T-helper 2 cell treated with Interferon-gamma antibody and Interleukin-4, amounts not matched to agents 5 μg/mL and 100 μg/mL, for 36 hours (primary cell): ENCODE data around the gene SH3RF2.

Experiments used
- DNase-seq: peaks from one replicate; pipeline ENCODE4 v3.0.0; 2021; ENCODE audit warnings: low spot score
- H3K27ac Mint-ChIP-seq: one replicate; pipeline ENCODE4 v1.8.0; 2021; ENCODE audit warnings: mild to moderate bottlenecking, mixed read lengths
- H3K27me3 Mint-ChIP-seq: one replicate; pipeline ENCODE4 v1.8.0; 2021; ENCODE audit warnings: low read depth, mixed read lengths
- H3K36me3 Mint-ChIP-seq: one replicate; pipeline ENCODE4 v1.8.0; 2021; ENCODE audit warnings: low read depth, mixed read lengths
- H3K4me1 Mint-ChIP-seq: one replicate; pipeline ENCODE4 v1.8.0; 2021; ENCODE audit warnings: low read depth, mixed read lengths
- H3K4me3 Mint-ChIP-seq: one replicate; pipeline ENCODE4 v1.8.0; 2022; ENCODE audit warnings: mild to moderate bottlenecking, moderate library complexity, mixed read lengths
- H3K9me3 Mint-ChIP-seq: one replicate; pipeline ENCODE4 v1.8.0; 2021; ENCODE audit warnings: mixed read lengths

Gene SH3RF2

GRCh38 chr5:145912019-145912418, 24.4 kb upstream of the SH3RF2 start:
- H3K27ac Mint-ChIP-seq: no peak overlapping the region
- DNase-seq: no peak
- peaks cover 21% of the 10 kb centered on the region for H3K27me3 Mint-ChIP-seq
- H3K4me3 Mint-ChIP-seq: no peak overlapping the region
- peaks cover 3% of the 10 kb centered on the region for H3K4me1 Mint-ChIP-seq
- no peaks in the 10 kb centered on the region for H3K9me3 Mint-ChIP-seq
- H3K36me3 Mint-ChIP-seq: no peaks in the 10 kb centered on the region

GRCh38 chr5:145912594-145912993, 23.8 kb upstream of the SH3RF2 start:
- Mint-ChIP-seq H3K4me3 (no peak overlapping the region), H3K9me3 (no peaks in the 10 kb centered on the region), H3K36me3 (no peaks in the 10 kb centered on the region), H3K27ac (no peak overlapping the region), H3K27me3 (peaks cover 24% of the 10 kb centered on the region), H3K4me1 (peaks cover 3% of the 10 kb centered on the region)
- no peak for DNase-seq

GRCh38 chr5:145913701-145914100, 22.7 kb upstream of the SH3RF2 start:
- H3K36me3 Mint-ChIP-seq: no peaks in the 10 kb centered on the region
- no peaks in the 10 kb centered on the region for H3K9me3 Mint-ChIP-seq
- DNase-seq: no peak
- peaks cover 3% of the 10 kb centered on the region for H3K4me1 Mint-ChIP-seq
- H3K4me3 Mint-ChIP-seq: no peak overlapping the region
- H3K27me3 Mint-ChIP-seq: peaks cover 18% of the 10 kb centered on the region
- H3K27ac Mint-ChIP-seq: no peak overlapping the region

GRCh38 chr5:145915970-145916638, 20.3 kb upstream of the SH3RF2 start:
- H3K4me1 Mint-ChIP-seq: no peaks in the 10 kb centered on the region
- no peaks in the 10 kb centered on the region for H3K36me3 Mint-ChIP-seq
- no peak overlapping the region for H3K4me3 Mint-ChIP-seq
- H3K9me3 Mint-ChIP-seq: no peaks in the 10 kb centered on the region
- no peak for DNase-seq
- no peak overlapping the region for H3K27ac Mint-ChIP-seq
- H3K27me3 Mint-ChIP-seq: peaks cover 9% of the 10 kb centered on the region

- peaks cover 9% of the 10 kb centered on the region for H3K27me3 Mint-ChIP-seq
- no peaks in the 10 kb centered on the region for H3K36me3 Mint-ChIP-seq
- no peak for DNase-seq
- no peaks in the 10 kb centered on the region for H3K4me1 Mint-ChIP-seq
- no peak overlapping the region for H3K4me3 Mint-ChIP-seq
- no peaks in the 10 kb centered on the region for H3K9me3 Mint-ChIP-seq
- H3K27ac Mint-ChIP-seq: no peak overlapping the region
Measured at GRCh38 chr5:145917288-145917687, 19.1 kb upstream of the SH3RF2 start.

- H3K27ac Mint-ChIP-seq: no peak overlapping the region
- peaks cover 9% of the 10 kb centered on the region for H3K27me3 Mint-ChIP-seq
- no peaks in the 10 kb centered on the region for H3K4me1 Mint-ChIP-seq
- no peak overlapping the region for H3K4me3 Mint-ChIP-seq
- H3K9me3 Mint-ChIP-seq: no peaks in the 10 kb centered on the region
- no peaks in the 10 kb centered on the region for H3K36me3 Mint-ChIP-seq
- no peak for DNase-seq
Measured at GRCh38 chr5:145918397-145918796, 18.0 kb upstream of the SH3RF2 start.

- no peaks in the 10 kb centered on the region for H3K4me1 Mint-ChIP-seq
- no peak overlapping the region for H3K27ac Mint-ChIP-seq
- no peak for DNase-seq
- H3K4me3 Mint-ChIP-seq: no peak overlapping the region
- no peaks in the 10 kb centered on the region for H3K36me3 Mint-ChIP-seq
- H3K27me3 Mint-ChIP-seq: peaks cover 14% of the 10 kb centered on the region
- H3K9me3 Mint-ChIP-seq: no peaks in the 10 kb centered on the region
Measured at GRCh38 chr5:145919413-145919812, 17.0 kb upstream of the SH3RF2 start.

GRCh38 chr5:145920542-145921210, 15.7 kb upstream of the SH3RF2 start:
- no peak overlapping the region for H3K4me3 Mint-ChIP-seq
- no peaks in the 10 kb centered on the region for H3K9me3 Mint-ChIP-seq
- no peak overlapping the region for H3K27ac Mint-ChIP-seq
- no peak for DNase-seq
- no peaks in the 10 kb centered on the region for H3K4me1 Mint-ChIP-seq
- H3K27me3 Mint-ChIP-seq: peaks cover 11% of the 10 kb centered on the region
- no peaks in the 10 kb centered on the region for H3K36me3 Mint-ChIP-seq

GRCh38 chr5:145921211-145921610, 15.2 kb upstream of the SH3RF2 start:
- Mint-ChIP-seq H3K36me3 (no peaks in the 10 kb centered on the region), H3K4me1 (no peaks in the 10 kb centered on the region), H3K27me3 (peaks cover 11% of the 10 kb centered on the region), H3K9me3 (no peaks in the 10 kb centered on the region), H3K27ac (no peak overlapping the region), H3K4me3 (no peak overlapping the region)
- DNase-seq: no peak

GRCh38 chr5:145922059-145922458, 14.3 kb upstream of the SH3RF2 start:
- no peak overlapping the region for H3K4me3 Mint-ChIP-seq
- no peaks in the 10 kb centered on the region for H3K9me3 Mint-ChIP-seq

GRCh38 chr5:145923405-145923804, 13.0 kb upstream of the SH3RF2 start:
- DNase-seq: no peak
- Mint-ChIP-seq H3K4me1 (no peaks in the 10 kb centered on the region), H3K4me3 (no peak overlapping the region)

More at GRCh38 chr5:145922059-145922458, 14.3 kb upstream of the SH3RF2 start:
- DNase-seq: no peak
- no peak overlapping the region for H3K27ac Mint-ChIP-seq
- H3K36me3 Mint-ChIP-seq: no peaks in the 10 kb centered on the region
- H3K27me3 Mint-ChIP-seq: peaks cover 9% of the 10 kb centered on the region
- no peaks in the 10 kb centered on the region for H3K4me1 Mint-ChIP-seq

GRCh38 chr5:145924849-145925248, 11.5 kb upstream of the SH3RF2 start:
- H3K36me3 Mint-ChIP-seq: no peaks in the 10 kb centered on the region

More at GRCh38 chr5:145923405-145923804, 13.0 kb upstream of the SH3RF2 start:
- no peak overlapping the region for H3K27ac Mint-ChIP-seq
- no peaks in the 10 kb centered on the region for H3K9me3 Mint-ChIP-seq
- H3K36me3 Mint-ChIP-seq: no peaks in the 10 kb centered on the region
- peaks cover 4% of the 10 kb centered on the region for H3K27me3 Mint-ChIP-seq

GRCh38 chr5:145925353-145925752, 11.0 kb upstream of the SH3RF2 start:
- DNase-seq: no peak
- H3K27me3 Mint-ChIP-seq: peaks cover 7% of the 10 kb centered on the region
- H3K4me3 Mint-ChIP-seq: no peak overlapping the region
- H3K36me3 Mint-ChIP-seq: no peaks in the 10 kb centered on the region
- no peaks in the 10 kb centered on the region for H3K9me3 Mint-ChIP-seq
- H3K27ac Mint-ChIP-seq: no peak overlapping the region
- H3K4me1 Mint-ChIP-seq: no peaks in the 10 kb centered on the region

More at GRCh38 chr5:145924849-145925248, 11.5 kb upstream of the SH3RF2 start:
- Mint-ChIP-seq H3K27me3 (peaks cover 7% of the 10 kb centered on the region), H3K4me1 (no peaks in the 10 kb centered on the region), H3K4me3 (no peak overlapping the region), H3K9me3 (no peaks in the 10 kb centered on the region), H3K27ac (no peak overlapping the region)
- no peak for DNase-seq

- Mint-ChIP-seq H3K4me1 (no peaks in the 10 kb centered on the region), H3K27me3 (peaks cover 9% of the 10 kb centered on the region), H3K27ac (no peak overlapping the region), H3K4me3 (no peak overlapping the region), H3K36me3 (no peaks in the 10 kb centered on the region), H3K9me3 (no peaks in the 10 kb centered on the region)
- DNase-seq: no peak
Measured at GRCh38 chr5:145925803-145926202, 10.6 kb upstream of the SH3RF2 start.
